HG02642 (cell line): ENCODE results near the gene IRF7.

Experiments used
- ATAC-seq: cut with Tn5 transposase; IDR thresholded peaks from one replicate; pipeline ENCODE4 v1.9.1; 2021; ENCODE audit warnings: mild to moderate bottlenecking; ENCODE audit not compliant: unreplicated experiment, poor library complexity

IRF7 gene

DNA sequence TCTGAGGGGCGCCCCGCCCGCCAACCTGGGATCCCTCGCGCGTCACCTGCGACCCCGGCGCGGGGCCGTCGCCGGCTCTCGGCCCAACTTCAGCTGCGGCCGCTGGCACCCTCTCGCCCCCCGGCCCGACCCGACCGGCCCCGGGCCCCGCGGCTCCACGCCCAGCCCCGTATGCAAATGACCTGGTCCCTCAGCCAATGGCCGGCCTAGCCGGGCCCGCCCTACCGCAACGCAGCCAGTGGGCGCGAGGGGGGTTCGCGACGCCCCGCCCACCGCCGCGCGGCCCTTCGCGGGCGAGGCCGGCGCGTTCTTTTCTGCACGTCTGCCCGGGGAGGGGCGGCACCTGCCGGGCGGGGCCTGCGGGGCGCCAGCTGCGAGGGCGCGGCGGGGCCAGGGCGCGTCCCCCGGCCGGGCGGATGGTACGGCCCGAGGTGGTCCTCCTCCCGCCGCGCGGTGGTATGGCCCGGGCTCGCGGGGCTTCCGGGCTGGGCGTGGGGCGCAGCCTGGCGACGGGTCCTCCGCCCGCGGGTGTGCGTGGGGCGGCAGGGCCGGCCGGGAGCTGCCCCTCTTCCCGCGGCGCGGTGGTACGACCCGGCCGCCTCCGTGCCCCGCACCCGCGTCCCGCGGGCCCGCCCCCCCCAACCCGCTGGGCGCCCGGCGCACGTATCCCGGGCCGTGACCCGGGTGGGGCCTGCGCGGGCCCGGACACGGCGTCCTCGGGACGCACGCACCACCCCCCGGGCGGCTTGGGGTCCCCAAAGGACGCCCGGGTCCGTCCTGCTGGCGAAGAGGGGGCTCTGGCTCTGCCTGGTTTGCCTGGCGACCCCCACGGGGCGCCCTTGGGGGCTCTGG is 47.2 kb downstream of the IRF7 start:
- ATAC-seq: peak; percentile 86

DNA sequence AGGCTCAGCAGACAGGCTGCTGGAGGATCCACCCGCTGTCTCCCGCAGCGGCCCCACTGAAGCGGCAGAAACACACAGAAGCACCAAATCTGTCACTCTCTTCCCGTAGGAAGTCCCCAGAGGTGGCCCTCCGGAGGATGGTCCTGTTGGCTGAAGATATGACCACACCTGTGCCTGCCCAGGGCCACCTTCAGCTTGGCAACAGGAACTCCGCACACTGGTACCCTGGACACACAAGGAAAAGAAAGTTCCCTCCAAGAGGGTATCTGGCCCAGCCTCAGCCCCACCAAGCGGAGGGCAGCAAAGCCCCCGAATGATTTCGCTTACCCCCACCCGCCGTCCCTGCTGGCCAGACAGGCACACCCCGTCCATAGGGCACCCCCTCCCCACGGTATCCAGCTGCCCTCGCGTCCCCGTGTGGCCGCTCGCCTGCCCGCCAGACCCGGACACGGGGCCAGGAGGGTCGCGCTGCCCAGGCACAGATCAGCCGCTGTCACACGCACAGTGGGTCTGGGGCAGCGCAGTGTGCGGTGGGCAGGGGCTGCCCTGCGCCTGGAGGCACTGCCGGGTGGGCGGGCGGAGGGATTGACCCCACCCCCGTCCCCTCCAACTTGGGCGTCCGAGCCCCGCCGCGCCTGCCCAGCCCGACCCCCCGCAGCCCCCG is 48.0 kb downstream of the IRF7 start:
- ATAC-seq: peak; percentile 2

DNA sequence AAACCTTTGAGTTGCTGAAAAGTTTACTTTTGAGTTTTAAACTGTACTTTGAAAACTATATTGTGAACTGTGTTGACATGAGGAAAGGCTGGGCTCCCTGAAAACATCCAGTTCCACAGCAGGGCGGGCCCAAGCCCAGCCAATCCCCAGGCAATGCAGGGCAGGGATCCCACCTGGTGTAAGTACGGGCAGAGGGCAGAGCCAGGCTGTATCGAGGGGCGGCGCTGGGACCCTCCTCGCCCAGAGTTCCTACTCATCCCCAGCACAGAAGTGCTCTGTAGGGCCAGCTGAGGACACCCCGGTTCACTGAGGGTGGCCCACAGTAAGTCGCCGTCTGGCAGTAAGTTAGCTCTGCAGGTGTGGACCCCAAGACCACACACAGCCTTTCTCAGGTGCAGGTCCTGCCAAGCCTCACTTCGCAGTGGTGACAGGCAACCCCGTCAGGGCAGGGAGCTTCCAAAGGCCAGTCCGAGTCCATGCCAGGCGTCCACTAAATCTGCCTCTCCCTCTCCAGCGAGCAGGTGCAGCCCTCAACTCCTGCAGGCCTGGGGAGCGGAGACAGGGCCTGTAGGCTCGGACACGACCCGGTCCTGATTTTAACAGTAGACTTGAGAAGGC is 48.6 kb downstream of the IRF7 start:
- ATAC-seq: no peak

DNA sequence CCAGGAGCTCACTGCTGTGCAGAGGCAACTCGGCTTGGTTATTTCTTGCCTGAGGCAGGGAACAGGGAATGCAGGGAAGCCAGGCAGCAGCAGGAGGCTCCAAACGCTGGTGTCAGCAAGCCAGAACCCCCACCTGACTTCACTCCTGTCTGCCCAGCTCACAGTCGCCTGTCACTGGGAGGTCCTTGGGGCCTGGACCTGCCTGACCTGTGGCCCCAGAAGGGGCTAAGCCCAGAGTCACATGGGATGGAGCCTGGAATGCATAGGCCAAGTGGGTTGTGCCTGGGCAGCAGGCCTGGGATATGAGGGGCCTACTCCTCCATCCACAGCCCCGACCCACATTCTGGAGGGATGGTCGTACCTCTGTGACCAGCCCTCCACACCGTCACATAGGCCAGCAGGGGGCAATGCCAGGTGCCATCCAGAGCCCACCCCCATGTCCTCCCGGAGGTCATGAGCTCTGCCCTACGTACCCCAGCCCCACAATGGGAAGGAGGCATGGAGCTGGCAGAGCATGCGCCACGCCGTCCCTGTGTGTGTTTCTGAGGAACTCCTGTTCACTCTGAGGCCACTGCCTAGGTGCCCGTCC is 49.7 kb downstream of the IRF7 start:
- ATAC-seq: no peak

DNA sequence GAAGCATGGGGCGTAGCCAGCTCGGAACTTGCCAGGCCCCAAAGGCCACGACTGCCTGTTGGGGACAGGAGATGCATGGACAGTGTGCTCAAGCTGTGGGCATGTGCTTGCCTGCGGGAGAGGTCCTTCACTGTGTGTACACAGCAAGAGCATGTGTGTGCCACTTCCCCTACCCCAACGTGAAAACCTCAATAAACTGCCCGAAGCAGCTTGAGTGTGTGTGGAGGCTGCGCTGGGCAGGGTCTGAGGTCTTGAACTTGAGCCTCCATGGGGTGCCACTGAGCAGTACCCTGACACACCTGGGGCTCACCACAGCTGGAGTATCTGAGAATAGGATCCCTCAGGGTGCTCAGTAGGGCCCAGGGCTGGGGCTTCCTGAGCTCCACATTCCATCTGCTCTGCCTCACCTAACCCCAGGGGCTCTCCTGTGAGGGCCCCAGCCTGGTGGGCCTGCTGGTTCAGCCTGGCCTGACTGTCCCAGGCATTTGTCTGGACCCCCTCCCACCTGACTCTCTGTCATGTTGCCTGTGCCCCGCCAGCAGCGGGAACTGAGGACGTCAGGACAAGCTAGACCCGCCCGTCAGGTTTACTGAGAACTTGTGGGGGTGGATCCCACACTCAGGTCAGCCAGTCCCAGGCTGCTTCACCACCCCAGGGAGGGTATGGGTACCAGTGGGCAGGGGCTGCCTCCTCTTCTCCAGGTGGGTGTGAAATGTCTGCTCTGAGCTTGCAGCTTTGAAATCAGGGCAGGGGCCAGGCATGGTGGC is 51.8 kb downstream of the IRF7 start:
- no peak for ATAC-seq

DNA sequence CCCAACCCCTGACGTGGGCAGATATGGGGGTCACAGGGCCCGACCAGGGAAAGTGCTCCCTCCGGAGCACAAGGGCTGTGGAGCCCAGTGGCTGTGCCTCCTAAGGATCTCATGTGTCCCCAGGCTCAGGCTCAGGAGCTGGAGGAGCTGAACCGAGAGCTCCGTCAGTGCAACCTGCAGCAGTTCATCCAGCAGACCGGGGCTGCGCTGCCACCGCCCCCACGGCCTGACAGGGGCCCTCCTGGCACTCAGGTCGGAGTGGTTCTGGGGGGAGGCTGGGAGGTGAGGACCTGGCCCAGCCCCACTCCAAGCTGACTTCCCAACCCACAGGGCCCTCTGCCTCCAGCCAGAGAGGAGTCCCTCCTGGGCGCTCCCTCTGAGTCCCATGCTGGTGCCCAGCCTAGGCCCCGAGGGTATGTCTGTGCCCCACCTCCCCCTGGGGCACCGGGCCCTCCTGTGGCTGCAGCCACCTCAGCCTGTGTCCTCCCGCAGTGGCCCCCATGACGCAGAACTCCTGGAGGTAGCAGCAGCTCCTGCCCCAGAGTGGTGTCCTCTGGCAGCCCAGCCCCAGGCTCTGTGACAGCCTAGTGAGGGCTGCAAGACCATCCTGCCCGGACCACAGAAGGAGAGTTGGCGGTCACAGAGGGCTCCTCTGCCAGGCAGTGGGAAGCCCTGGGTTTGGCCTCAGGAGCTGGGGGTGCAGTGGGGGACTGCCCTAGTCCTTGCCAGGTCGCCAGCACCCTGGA is 52.5 kb downstream of the IRF7 start:
- no peak for ATAC-seq
